Common myeloid progenitor, CD34-positive (primary cell): ENCODE measurements around the gene SPATS1.
"Not testable (repeated sequence)": the region's sequence is repeated elsewhere in the genome, so short reads cannot be mapped to it uniquely, and the experiment has no call there.

ENCODE experiments used
- CTCF ChIA-PET: fragments of 350-600 bp; sonication (Branson Sonifier 250); formaldehyde crosslinking; loops from one replicate; lab custom pipeline; 2021; ENCODE audit warnings: antibody characterized with exemption; lab: Charles Lee
- POLR2A ChIA-PET: fragments of 350-600 bp; sonication (Branson Sonifier 250); formaldehyde crosslinking; loops from one replicate; lab custom pipeline; 2021; ENCODE audit warnings: antibody characterized with exemption; lab: Charles Lee
- DNase-seq, 3 donors: peaks; one replicate each; pipeline versions ENCODE4 v3.0.0 to v3.0.0-alpha.2; 2013
- H3K27ac ChIP-seq, 2 experiments: 1 replicate in 1 of 2; 2 replicates in 1 of 2; pipeline ENCODE4 v1.7.0; 2013; ENCODE audit warnings: inconsistent platforms in 2 of 2, low read length in 2 of 2, mild to moderate bottlenecking in 2 of 2, low read depth in 1 of 2, moderate library complexity in 1 of 2; ENCODE audit not compliant: severe bottlenecking in 2 of 2, insufficient read depth in 1 of 2, poor library complexity in 1 of 2
- H3K27me3 ChIP-seq, 5 experiments: replicated peaks in 2 of 5; 1 replicate in 3 of 5; 2 replicates in 2 of 5; pipeline versions ENCODE4 v1.6.1 to v1.7.0; 2013; ENCODE audit warnings: low read length in 4 of 5, mild to moderate bottlenecking in 2 of 5, moderate library complexity in 2 of 5, inconsistent platforms in 1 of 5; ENCODE audit not compliant: insufficient read depth in 5 of 5, control insufficient read depth in 4 of 5
- H3K36me3 ChIP-seq, 4 experiments: 1 replicate in 2 of 4; 2 replicates in 2 of 4; pipeline versions ENCODE4 v1.6.1 to v1.7.0; 2013; ENCODE audit warnings: low read length in 3 of 4, control low read depth in 1 of 4, mild to moderate bottlenecking in 1 of 4; ENCODE audit not compliant: control insufficient read depth in 4 of 4, insufficient read depth in 4 of 4
- H3K4me1 ChIP-seq, 4 experiments: 1 replicate in 3 of 4; 2 replicates in 1 of 4; pipeline versions ENCODE4 v1.6.1 to v1.7.1; 2013; ENCODE audit warnings: low read length in 3 of 4, mild to moderate bottlenecking in 3 of 4, control low read depth in 1 of 4, inconsistent platforms in 1 of 4, moderate library complexity in 1 of 4; ENCODE audit not compliant: control insufficient read depth in 4 of 4, insufficient read depth in 4 of 4; ENCODE audit errors: control extremely low read depth in 1 of 4
- H3K4me3 ChIP-seq, 7 experiments: 1 replicate in 4 of 7; 2 replicates in 3 of 7; pipeline versions ENCODE4 v1.5.1 to v1.7.0; 2013; ENCODE audit warnings: mild to moderate bottlenecking in 7 of 7, low read length in 6 of 7, moderate library complexity in 6 of 7, inconsistent platforms in 2 of 7, low read depth in 2 of 7, control low read depth in 1 of 7; ENCODE audit not compliant: insufficient read depth in 4 of 7, control insufficient read depth in 1 of 7; ENCODE audit errors: extremely low read depth in 1 of 7
- H3K9me3 ChIP-seq, 5 experiments: 1 replicate in 4 of 5; 2 replicates in 1 of 5; pipeline versions ENCODE4 v1.6.1 to v1.7.1; 2013; ENCODE audit warnings: low read length in 4 of 5, mild to moderate bottlenecking in 2 of 5, inconsistent platforms in 1 of 5, low read depth in 1 of 5, moderate library complexity in 1 of 5; ENCODE audit not compliant: control insufficient read depth in 4 of 5, insufficient read depth in 2 of 5; ENCODE audit errors: control extremely low read depth in 1 of 5
- WGBS: methylation state at CpG from one replicate; pipeline ENCODE4 v1.1.5; 2013; ENCODE audit not compliant: insufficient coverage; 5-methylcytosine and 5-hydroxymethylcytosine counted together

Gene SPATS1

GRCh38 chr6:44315951-44316350 is 26.5 kb upstream of the SPATS1 start:
- ChIA-PET POLR2A (interaction anchor here (0.6 kb wide), 1 partner anchor 69 kb away, joined by 3 read pairs; no protein-coding TSS in a partner anchor), CTCF (interaction anchor here (1.2 to 3.6 kb wide), 2 partner anchors 11 to 18 kb away, joined by 3 to 18 read pairs; no protein-coding TSS in a partner anchor)

DNA sequence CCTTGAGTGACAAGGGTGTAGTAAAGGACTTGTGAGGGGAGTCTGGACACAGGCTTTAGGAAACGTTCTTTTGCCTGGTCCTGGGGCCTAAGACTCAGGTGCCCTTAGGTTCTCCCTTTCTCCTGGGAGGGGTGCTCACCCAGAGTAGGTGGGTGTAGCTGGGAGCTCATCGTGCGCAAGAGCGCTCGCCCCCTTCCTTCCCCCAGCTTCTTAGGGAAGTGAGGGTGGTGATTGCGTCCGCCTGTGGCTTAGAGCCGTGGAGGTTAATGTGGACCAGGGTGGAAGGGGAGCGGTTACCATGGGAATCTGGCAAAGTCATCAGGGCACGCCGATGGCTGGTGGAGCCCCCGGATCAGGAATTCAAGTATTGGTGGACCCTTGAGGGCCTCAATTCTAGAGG is 26.0 kb upstream of the SPATS1 start:
- WGBS: 69% methylated on average over 4 of the region's 12 CpGs
- Histone ChIP-seq H3K27me3 (peaks cover 2 to 19% (median 9%) of the 10 kb centered on the region in 5 experiments), H3K27ac (no peak overlapping the region), H3K9me3 (no peaks in the 10 kb centered on the region), H3K4me3 (no peak overlapping the region), H3K36me3 (peaks cover 0 to 6% (median 2%) of the 10 kb centered on the region in 4 experiments), H3K4me1 (peaks cover 3 to 11% (median 7%) of the 10 kb centered on the region in 4 experiments)
- ChIA-PET CTCF (no interaction called here), POLR2A (no interaction called here)
- DNase-seq: no peak

More at GRCh38 chr6:44315951-44316350, 26.5 kb upstream of the SPATS1 start:
- WGBS: 88% methylated on average over 1 of the region's 5 CpGs
- H3K4me3 ChIP-seq: no peak overlapping the region
- H3K9me3 ChIP-seq: no peaks in the 10 kb centered on the region
- no peak for DNase-seq
- H3K27ac ChIP-seq: no peak overlapping the region
- peaks cover 0 to 11% (median 5%) of the 10 kb centered on the region in 4 experiments for H3K36me3 ChIP-seq
- H3K27me3 ChIP-seq: peaks cover 0 to 19% (median 9%) of the 10 kb centered on the region in 5 experiments
- peaks cover 3 to 11% (median 7%) of the 10 kb centered on the region in 4 experiments for H3K4me1 ChIP-seq

DNA sequence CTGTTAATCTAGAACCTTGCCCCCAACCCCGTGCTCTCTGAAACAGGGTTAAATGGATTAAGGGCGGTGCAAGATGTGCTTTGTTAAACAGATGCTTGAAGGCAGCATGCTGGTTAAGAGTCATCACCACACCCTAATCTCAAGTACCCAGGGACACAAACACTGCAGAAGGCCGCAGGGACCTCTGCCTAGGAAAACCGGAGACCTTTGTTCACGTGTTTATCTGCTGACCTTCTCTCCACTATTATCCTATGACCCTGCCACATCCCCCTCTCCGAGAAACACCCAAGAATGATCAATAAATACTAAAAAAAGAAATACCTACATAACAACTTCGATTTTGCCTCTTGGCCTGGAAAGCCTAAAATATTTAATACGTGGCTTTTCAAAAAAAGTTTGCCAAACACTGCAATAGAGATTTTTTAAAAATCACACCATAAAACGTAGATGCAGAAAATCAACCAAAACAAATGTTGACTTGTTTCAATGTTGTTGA is 25.3 kb upstream of the SPATS1 start:
- POLR2A ChIA-PET, H3K4me3 ChIP-seq, H3K9me3 ChIP-seq, H3K4me1 ChIP-seq, DNase-seq, H3K36me3 ChIP-seq, H3K27ac ChIP-seq: not testable (repeated sequence)
- H3K27me3 ChIP-seq: peaks cover 2 to 19% (median 9%) of the 10 kb centered on the region in 5 experiments
- WGBS: 89% methylated on average over 4 of the region's 9 CpGs
- CTCF ChIA-PET: interaction anchor here (1.6 kb wide), 1 partner anchor 10 kb away, joined by 4 read pairs; no protein-coding TSS in a partner anchor

GRCh38 chr6:44321210-44321609 is 21.2 kb upstream of the SPATS1 start:
- WGBS: 100% methylated on average over 1 of the region's 3 CpGs
- POLR2A ChIA-PET: no interaction called here

GRCh38 chr6:44327096-44327495 is 15.4 kb upstream of the SPATS1 start:
- POLR2A ChIA-PET: no interaction called here
- no peaks in the 10 kb centered on the region for H3K4me1 ChIP-seq
- H3K36me3 ChIP-seq: no peaks in the 10 kb centered on the region
- DNase-seq: no peak
- H3K4me3 ChIP-seq: no peak overlapping the region
- H3K27me3 ChIP-seq: peaks cover 1 to 27% (median 9%) of the 10 kb centered on the region in 5 experiments
- CTCF ChIA-PET: interaction anchor here (1.0 to 1.9 kb wide), 6 partner anchors 9 to 58 kb away, joined by 4 to 8 read pairs (median 4); partner anchors contain the start of genes AARS2 and SPATS1
- H3K9me3 ChIP-seq: no peaks in the 10 kb centered on the region
- H3K27ac ChIP-seq: no peak overlapping the region

More at GRCh38 chr6:44321210-44321609, 21.2 kb upstream of the SPATS1 start:
- peaks cover 2 to 19% (median 6%) of the 10 kb centered on the region in 5 experiments for H3K27me3 ChIP-seq
- no peak overlapping the region for H3K27ac ChIP-seq
- no peaks in the 10 kb centered on the region for H3K9me3 ChIP-seq
- H3K4me3 ChIP-seq: peak overlapping the region in 1 of 7 experiments; percentile 15
- CTCF ChIA-PET: interaction anchor here (1.2 to 2.0 kb wide), 2 partner anchors 16 to 87 kb away, joined by 4 to 7 read pairs; no protein-coding TSS in a partner anchor
- H3K36me3 ChIP-seq: no peaks in the 10 kb centered on the region
- H3K4me1 ChIP-seq: no peaks in the 10 kb centered on the region
- no peak for DNase-seq

DNA sequence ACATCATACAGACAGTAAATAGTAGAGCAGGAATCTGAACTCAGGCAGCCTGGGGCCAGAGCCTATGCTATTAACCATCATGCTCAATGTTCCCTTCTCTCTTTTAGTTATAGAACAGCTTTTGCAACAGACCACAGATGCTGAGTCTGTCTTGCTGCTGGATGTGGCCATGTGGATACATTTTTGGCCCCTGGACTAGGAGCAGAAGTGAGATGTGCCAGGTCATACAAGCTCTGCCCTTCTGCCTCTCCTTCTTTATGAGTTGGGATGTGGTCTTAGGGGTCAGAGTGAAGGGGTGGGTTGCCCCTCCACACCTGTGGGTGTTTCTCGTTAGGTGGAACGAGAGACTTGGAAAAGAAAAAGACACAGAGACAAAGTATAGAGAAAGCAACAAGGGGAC is 14.7 kb upstream of the SPATS1 start:
- Histone ChIP-seq H3K36me3 (no peaks in the 10 kb centered on the region), H3K27me3 (peaks cover 1 to 27% (median 9%) of the 10 kb centered on the region in 5 experiments), H3K4me1 (no peaks in the 10 kb centered on the region), H3K27ac (no peak overlapping the region), H3K9me3 (no peaks in the 10 kb centered on the region), H3K4me3 (no peak overlapping the region)
- CTCF ChIA-PET: interaction anchor here (1.0 to 1.9 kb wide), 5 partner anchors 10 to 36 kb away, joined by 4 to 8 read pairs (median 4); partner anchors contain the start of genes AARS2 and SPATS1
- POLR2A ChIA-PET: no interaction called here
- whole genome bisulfite sequencing: no CpG with 5 or more reads among the region's 2 CpGs
- no peak for DNase-seq

DNA sequence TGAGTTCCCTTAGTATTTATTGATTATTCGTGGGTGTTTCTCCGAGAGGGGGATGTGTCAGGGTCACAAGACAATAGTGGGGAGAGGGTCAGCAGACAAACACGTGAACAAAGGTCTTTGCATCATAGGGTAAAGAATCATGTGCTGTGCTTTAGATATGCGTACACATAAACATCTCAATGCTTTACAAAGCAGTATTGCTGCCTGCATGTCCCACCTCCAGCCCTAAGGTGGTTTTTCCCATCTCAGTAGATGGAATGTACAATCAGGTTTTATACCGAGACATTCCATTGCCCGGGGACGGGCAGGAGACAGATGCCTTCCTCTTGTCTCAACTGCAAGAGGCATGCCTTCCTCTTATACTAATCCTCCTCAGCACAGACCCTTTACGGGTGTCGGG is 14.2 kb upstream of the SPATS1 start:
- H3K27ac ChIP-seq, DNase-seq, H3K4me1 ChIP-seq, POLR2A ChIA-PET, H3K36me3 ChIP-seq, H3K9me3 ChIP-seq, H3K4me3 ChIP-seq: not testable (repeated sequence)
- WGBS: no CpG with 5 or more reads among the region's 9 CpGs
- CTCF ChIA-PET: interaction anchor here (1.4 to 1.8 kb wide), 2 partner anchors 14 to 23 kb away, joined by 4 to 5 read pairs; partner anchors contain the start of gene SPATS1
- H3K27me3 ChIP-seq: peaks cover 1 to 27% (median 9%) of the 10 kb centered on the region in 5 experiments
